ENCODE data around the gene ANAPC2. TPM values are rescaled to one million over a fixed set of nuclear protein-coding genes. Genes with fewer than 3 reads are reported as not detected.

Gene ANAPC2
- total and polyA plus RNA-seq, 4 donors, result 31.9 to 60.9 (median 41.1) TPM

DNA sequence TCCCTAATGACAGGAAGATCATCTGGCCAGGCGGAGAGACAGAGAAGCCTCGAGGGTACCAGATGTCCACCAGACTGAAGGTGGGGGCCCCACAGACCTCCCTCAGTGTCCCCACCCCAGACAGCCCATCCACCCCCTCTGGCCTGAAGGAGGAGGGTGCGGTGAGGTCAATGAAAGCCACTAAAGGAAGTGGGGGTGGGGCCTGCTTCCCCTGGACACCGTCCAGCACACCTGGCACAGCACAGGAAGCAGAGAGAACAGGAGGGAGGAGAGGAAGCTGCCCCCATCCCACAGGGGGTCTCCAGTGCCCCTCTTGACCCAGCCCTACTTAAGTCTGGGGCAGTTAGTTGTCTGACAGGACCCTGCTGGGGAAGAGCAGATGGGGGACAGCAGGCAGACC lies 29.7 kb downstream of the ANAPC2 start:
- H3K36me3 ChIP-seq (ENCODE audit: control insufficient read depth in 4 of 4, insufficient read depth in 4 of 4, low read length in 4 of 4), result no peaks in the 10 kb centered on the region
- peaks cover 0 to 7% (median 0%) of the 10 kb centered on the region in 5 donors for H3K4me1 ChIP-seq (ENCODE audit: control insufficient read depth in 5 of 5, insufficient read depth in 5 of 5, low read length in 5 of 5)
- H3K4me3 ChIP-seq, result no peak overlapping the region
- H3K27me3 ChIP-seq (ENCODE audit: control insufficient read depth in 3 of 3, insufficient read depth in 3 of 3, low read length in 2 of 3), result peaks cover 3 to 69% (median 36%) of the 10 kb centered on the region in 3 donors
- H3K27ac ChIP-seq (ENCODE audit: low read depth in 1 of 2, low read length in 1 of 2), result no peak overlapping the region
- H3K9ac ChIP-seq (ENCODE audit: insufficient read depth in 1 of 2, low read length in 2 of 2), result no peak overlapping the region
- TF ChIP-seq, protein P1, sequence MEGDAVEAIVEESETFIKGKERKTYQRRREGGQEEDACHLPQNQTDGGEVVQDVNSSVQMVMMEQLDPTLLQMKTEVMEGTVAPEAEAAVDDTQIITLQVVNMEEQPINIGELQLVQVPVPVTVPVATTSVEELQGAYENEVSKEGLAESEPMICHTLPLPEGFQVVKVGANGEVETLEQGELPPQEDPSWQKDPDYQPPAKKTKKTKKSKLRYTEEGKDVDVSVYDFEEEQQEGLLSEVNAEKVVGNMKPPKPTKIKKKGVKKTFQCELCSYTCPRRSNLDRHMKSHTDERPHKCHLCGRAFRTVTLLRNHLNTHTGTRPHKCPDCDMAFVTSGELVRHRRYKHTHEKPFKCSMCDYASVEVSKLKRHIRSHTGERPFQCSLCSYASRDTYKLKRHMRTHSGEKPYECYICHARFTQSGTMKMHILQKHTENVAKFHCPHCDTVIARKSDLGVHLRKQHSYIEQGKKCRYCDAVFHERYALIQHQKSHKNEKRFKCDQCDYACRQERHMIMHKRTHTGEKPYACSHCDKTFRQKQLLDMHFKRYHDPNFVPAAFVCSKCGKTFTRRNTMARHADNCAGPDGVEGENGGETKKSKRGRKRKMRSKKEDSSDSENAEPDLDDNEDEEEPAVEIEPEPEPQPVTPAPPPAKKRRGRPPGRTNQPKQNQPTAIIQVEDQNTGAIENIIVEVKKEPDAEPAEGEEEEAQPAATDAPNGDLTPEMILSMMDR (IDR thresholded peaks at IDR 0.05; ENCODE audit: control extremely low read depth, extremely low read depth), result no peak
- WGBS, 2 donors, result 25 to 29% methylated on average over 4 of the region's 4 CpGs
- H3K9me3 ChIP-seq (ENCODE audit: control insufficient read depth in 4 of 4, insufficient read depth in 3 of 4, low read length in 3 of 4), result peaks cover 0 to 3% (median 0%) of the 10 kb centered on the region in 4 donors
- ATAC-seq (ENCODE audit: insufficient read depth, low FRiP score) (no peak), DNase-seq (no peak)

DNA sequence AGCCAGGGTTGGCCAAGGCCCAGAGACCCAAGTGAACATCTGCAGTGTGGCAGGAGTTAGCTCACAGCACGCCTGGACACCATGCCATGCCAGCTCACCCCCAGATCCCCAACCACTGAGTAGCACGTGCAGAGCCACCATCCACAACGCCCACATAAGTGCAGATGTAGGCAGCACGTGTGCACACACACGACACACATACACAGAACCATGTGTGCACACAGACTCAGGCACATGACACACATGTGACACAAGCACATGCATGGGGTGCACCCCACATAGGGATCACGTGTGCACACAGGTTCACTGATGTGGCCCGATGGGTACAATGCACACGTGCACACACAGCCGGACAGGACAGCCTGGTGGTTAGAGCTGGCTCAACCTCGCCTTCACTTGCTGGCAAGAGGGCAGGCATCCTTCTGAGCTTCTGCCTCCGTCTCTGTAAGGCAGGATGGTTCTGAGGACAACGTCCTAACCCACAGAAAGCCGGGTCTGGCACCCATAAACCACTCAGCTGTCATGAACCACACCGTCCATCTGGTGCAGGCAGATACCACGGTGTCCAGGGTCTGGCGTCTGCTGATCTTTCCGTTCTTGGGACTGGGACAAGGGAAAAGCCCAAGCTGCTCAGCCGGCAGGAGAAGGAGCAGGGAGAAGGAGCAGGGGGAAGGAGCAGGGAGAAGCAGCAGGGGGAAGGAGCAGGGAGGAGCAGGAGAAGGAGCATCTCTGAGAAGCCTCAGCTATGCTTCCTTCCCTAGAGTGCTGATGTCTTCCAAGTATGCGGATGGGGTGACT lies 30.5 kb downstream of the ANAPC2 start:
- H3K4me1 ChIP-seq (ENCODE audit: control insufficient read depth in 5 of 5, insufficient read depth in 5 of 5, low read length in 5 of 5), result peaks cover 0 to 5% (median 0%) of the 10 kb centered on the region in 5 donors
- TF ChIP-seq, protein P1 (IDR thresholded peaks at IDR 0.05; ENCODE audit: control extremely low read depth, extremely low read depth), result no peak
- ATAC-seq (ENCODE audit: insufficient read depth, low FRiP score), result no peak
- 67% methylated on average over 19 of the region's 19 CpGs for WGBS, 2 donors
- no peak overlapping the region for H3K4me3 ChIP-seq
- DNase-seq, result no peak
- H3K27ac ChIP-seq (ENCODE audit: low read depth in 1 of 2, low read length in 1 of 2), result no peak overlapping the region
- H3K9me3 ChIP-seq (ENCODE audit: control insufficient read depth in 4 of 4, insufficient read depth in 3 of 4, low read length in 3 of 4), result peaks cover 0 to 3% (median 0%) of the 10 kb centered on the region in 4 donors
- no peaks in the 10 kb centered on the region for H3K36me3 ChIP-seq (ENCODE audit: control insufficient read depth in 4 of 4, insufficient read depth in 4 of 4, low read length in 4 of 4)
- H3K9ac ChIP-seq (ENCODE audit: insufficient read depth in 1 of 2, low read length in 2 of 2), result no peak overlapping the region
- peaks cover 3 to 74% (median 38%) of the 10 kb centered on the region in 3 donors for H3K27me3 ChIP-seq (ENCODE audit: control insufficient read depth in 3 of 3, insufficient read depth in 3 of 3, low read length in 2 of 3)

DNA sequence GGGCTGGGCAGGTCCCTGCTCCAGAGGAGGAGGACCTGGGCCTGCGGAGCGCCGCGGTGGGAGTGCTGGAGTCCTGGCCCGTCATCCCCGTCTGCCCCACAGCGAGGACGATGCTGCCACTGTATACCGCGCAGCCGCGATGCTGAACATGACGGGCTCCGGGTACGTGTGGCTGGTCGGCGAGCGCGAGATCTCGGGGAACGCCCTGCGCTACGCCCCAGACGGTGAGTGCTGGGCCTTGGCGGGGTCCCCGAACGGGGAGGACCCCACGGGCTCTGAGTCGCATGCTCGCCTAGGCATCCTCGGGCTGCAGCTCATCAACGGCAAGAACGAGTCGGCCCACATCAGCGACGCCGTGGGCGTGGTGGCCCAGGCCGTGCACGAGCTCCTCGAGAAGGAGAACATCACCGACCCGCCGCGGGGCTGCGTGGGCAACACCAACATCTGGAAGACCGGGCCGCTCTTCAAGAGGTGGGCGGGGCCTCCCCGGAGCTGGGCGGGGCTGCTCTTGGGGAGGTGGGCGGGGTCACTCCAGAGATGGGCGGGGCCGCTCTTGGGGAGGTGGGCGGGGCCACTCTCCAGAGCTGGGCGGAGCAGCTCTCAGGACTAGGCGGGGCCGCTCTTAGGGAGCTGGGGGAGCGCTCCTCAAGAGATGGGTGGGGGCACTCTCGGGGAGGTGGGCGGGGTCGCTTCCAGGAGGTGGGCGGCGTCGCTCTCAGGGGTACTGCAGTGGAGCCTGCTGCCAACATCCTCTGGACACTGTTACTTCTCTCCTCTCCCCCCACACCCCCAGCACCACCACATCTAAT lies 31.6 kb downstream of the ANAPC2 start:
- peaks cover 0 to 5% (median 0%) of the 10 kb centered on the region in 5 donors for H3K4me1 ChIP-seq (ENCODE audit: control insufficient read depth in 5 of 5, insufficient read depth in 5 of 5, low read length in 5 of 5)
- ATAC-seq (ENCODE audit: insufficient read depth, low FRiP score), result no peak
- peaks cover 3 to 67% (median 38%) of the 10 kb centered on the region in 3 donors for H3K27me3 ChIP-seq (ENCODE audit: control insufficient read depth in 3 of 3, insufficient read depth in 3 of 3, low read length in 2 of 3)
- H3K27ac ChIP-seq (ENCODE audit: low read depth in 1 of 2, low read length in 1 of 2), result no peak overlapping the region
- TF ChIP-seq, protein P1 (IDR thresholded peaks at IDR 0.05; ENCODE audit: control extremely low read depth, extremely low read depth), result no peak
- peaks cover 0 to 3% (median 0%) of the 10 kb centered on the region in 4 donors for H3K9me3 ChIP-seq (ENCODE audit: control insufficient read depth in 4 of 4, insufficient read depth in 3 of 4, low read length in 3 of 4)
- 3 to 5% methylated on average over 56 to 65 of the region's 65 CpGs for WGBS, 2 donors
- H3K4me3 ChIP-seq, result no peak overlapping the region
- no peak for DNase-seq
- no peak overlapping the region for H3K9ac ChIP-seq (ENCODE audit: insufficient read depth in 1 of 2, low read length in 2 of 2)
- no peaks in the 10 kb centered on the region for H3K36me3 ChIP-seq (ENCODE audit: control insufficient read depth in 4 of 4, insufficient read depth in 4 of 4, low read length in 4 of 4)
